NCI-H345 treated with DMSO at 0.1 percent for 48 hours (cell line): ENCODE data around the gene CYP27C1.
"Not testable (repeated sequence)": the region's sequence is repeated elsewhere in the genome, so short reads cannot be mapped to it uniquely, and the experiment has no call there.

ENCODE experiments used
- DNase-seq: peaks from one replicate; lab custom pipeline; 2025; ENCODE audit not compliant: unreplicated experiment; lab: John Stamatoyannopoulos, UW

The CYP27C1 gene

DNA sequence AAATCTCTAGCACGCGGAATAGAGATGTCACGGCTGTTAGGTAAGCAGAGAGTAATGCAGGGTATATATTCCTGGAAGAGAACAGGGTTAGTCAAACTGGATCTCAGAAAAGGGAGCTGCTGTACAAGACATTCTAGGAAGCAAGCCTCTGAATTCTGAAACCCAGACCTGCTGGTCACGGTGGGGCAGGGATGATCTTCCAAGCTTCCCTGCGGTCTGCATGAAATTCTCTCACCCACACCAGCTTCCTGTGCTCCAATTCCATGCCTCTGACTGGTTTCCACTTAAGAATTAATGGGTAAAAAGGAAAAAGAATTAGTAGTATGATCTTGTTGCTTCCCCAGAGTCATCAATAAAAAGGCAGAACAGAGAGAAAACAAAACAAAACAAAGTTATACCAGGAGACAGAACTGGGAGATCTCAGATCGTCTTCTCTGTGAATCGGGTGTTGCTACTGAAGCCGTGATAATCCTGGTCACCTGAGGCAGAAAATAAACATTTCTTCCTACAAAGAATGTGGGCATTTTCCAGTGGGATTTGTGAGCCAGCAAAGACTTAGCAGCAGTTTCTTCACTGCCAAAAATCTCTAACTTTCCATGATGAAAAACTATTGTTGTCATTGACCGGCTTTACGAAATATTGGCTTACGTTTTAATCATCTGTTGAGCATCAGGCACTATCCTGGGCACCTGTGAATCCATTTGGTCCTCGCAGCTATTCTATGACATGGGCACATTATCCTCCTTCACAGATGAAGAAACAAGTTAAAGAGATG is 5.3 kb upstream of the CYP27C1 start:
- DNase-seq = no peak

- not testable (repeated sequence) for DNase-seq
These were observed 4.0 kb upstream of the CYP27C1 start for GRCh38 chr2:127224135-127224534.

GRCh38 chr2:127220768-127221527 is 849 bp upstream of the CYP27C1 start:
- no peak for DNase-seq

DNA sequence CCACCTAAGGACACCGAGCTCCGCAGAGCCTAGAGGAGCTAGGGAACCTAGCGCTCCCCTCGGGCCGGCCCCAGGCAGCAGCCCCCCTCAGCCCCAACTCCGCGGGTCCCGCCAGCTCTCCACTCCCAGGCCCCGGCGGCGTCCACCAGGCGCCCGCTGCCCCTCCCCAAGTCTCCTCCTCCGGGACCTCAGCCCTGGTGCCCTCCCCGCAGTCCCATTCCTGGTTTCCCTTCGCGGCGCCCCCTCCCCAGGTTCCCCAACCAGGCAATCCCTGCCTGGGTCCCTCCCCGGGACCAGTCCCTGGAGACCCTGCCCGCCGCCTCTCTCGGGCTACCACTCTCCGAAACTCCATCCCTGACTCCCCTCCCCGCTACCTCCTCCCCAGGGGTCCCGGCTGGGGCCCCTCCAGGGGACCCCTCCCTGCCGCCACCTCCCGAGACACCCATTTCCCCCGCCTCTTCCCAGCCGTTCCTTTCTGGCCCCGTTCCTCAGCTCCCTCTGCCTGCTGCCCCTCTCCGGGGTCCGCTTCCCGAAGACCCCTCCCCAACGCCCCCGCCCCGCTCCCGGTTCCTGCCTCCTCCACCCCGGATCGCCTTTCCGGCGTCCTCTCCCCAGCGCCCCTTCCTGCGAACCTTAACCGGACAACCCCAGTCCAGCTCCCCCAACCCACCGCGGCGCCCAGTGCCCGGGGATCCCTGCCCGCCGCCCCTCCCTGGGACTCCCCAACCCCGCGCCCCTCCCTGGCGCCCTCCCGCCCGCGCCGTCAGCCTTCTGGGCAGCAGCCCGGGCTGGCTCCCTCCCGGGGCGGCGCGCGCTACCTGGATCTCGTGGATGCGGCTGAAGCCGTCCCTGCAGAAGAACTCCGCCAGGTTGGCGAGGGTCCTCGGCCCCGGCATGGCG is 678 bp downstream of the CYP27C1 start:
- no peak for DNase-seq

GRCh38 chr2:127218812-127219170 is 1.3 kb downstream of the CYP27C1 start:
- DNase-seq = no peak

DNA sequence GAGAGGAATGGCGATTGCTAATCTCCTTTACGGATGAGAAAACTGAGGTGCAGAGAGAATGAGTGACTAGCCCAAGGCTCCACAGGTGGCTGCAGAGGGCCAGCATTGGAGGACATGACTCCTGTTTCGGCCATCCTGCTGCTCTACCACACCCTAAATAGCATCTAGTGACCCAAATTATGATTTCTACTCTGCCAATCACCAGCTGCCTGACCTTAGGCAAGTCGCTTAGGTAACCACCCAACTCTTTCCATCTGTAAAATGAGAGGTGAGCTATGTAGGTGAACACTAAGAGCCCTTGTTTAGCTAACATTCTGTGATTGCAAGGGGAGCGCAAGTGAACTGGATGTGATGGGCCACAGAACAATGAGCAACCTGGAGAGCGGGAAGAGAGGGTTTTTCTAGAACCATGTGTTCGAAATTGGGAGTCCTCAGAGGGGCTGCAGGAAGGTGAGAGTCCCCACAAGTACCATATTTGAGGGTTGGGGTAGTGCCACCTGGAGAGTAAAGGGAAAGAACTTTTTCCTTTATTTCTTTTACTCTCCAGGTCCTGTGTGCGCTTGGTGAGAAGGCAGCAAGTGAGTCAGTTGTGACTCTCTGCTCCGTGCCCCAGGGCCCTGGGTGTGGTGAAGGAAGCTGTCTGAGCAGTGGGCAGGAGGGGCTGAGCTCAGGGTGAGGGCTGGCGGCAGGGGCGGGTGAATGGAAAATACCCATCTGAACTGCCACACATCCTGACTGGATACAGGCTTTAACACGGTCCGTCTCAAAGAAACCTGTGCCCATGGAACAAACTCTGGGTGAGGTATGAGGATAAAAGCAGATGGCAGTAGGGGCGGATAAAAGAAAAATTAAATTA is 2.4 kb downstream of the CYP27C1 start:
- no peak for DNase-seq

DNA sequence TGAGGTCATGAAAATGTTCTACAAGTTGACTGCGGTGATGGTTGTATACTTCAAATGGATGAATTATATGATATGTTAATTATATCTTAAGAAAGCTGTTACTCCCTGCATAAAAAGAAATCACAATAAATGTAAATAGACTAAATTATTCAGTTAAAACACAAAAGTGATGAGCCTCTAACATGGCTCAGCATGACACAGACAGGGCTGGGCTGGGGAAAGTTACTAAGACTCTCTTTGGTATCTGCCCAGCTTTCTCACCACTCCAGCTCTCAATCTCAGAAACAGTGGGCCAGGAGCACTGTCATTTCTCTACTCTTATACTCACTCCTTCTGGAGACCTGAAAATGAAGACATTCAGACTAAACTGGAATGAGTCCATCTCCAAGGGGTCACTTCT is 3.5 kb downstream of the CYP27C1 start:
- no peak for DNase-seq

- no peak for DNase-seq
These were observed 4.0 kb downstream of the CYP27C1 start for GRCh38 chr2:127216095-127216494.

DNA sequence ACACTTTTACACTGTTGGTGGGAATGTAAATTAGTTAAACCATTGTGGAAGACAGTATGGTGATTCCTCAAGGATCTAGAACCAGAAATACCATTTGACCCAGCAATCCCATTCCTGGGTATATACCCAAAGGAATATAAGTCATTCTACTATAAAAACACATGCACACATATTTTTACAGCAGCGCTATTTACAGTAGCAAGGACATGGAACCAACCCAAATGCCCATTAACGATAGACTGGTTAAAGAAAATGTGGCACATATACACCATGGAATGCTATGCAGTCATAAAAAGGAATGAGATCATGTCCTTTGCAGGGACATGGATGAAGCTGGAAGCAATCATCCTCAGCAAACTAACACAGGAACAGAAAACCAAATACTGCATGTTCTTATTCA is 5.9 kb downstream of the CYP27C1 start:
- DNase-seq = not testable (repeated sequence)

DNA sequence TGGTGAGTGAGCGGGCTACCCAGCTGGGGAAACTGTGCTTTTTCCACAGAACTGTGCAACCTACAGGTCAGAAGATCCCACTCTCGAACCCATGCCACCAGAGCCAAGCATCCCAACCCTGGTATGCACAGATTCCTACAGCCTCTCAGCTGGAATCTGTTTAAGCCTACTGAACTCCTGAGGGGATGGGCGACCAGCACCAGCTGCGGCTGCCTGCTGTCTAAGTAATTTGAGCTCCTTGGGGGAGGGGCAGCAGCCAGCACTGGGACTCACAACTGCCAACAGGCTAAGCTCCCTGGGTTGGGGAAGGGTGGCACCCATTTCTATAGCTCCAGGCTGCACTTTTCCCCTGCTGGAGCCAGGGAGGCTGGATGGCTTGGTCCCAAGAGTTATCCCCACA is 11.8 kb downstream of the CYP27C1 start:
- DNase-seq = peak; percentile 71

DNA sequence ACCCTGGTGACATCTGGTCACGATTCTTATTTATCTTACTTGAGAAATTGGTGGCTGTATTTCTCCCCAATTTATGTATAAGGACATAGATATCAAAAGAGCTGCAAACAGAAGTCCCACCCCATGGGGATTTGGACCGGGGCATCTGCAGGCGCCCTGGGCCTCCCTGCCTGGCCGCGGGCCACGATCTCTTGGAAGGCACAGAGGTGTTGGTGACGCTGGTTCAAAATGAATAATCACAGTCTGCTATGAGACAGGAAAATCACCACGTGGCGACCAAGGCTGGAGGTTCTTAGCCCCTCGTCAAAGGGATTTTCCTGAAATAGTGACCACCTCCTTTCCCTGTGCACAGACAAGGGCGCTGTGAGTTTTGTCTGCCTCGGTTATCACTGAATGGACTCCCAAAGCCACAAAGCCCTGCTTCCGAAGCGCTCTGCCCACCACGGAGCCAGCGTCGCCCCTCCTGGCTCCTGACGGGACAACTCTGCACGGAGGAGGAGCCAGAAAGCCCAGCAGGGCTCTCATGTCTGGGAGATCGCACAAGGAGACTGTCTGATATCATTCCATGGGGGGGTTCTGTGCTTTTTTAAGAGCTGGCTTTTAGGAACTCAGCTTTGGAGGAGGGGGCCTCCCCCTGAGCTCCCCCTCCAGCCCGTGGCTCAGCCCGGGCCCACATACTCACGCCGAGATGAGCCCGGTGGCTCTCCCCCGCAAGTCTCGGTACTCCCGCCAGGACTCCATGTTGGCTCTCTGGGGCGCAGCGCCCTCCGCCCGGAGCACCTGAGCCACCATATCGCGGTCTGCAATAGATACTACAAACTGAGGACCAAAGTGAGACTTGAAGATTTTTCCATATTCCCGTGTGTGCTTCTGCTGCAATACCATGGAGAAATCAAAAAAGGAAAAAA is 14.6 kb downstream of the CYP27C1 start:
- no peak for DNase-seq

DNA sequence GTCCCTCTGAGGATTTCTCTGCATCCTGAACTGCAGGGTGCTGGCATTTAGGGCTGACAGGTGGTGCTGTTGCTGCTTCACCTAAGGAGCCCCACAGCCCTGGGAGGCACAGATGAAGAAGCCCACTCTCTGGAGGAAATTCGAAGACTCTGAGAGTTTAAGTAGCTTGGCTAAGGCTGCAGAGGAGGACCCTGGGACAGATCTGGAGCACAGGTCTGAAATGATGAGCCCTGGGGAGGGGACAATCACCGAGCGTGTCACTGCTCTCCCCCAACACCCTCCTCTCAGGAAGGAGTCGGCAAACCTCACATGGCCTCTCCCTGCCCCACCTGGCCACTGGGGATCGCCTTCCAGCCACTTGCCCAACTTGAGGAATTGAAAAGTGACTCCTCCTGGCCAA is 18.6 kb downstream of the CYP27C1 start:
- no peak for DNase-seq

GRCh38 chr2:127200962-127201361 is 19.1 kb downstream of the CYP27C1 start:
- DNase-seq = no peak

- no peak for DNase-seq
These were observed 20.9 kb downstream of the CYP27C1 start for GRCh38 chr2:127199223-127199622.

DNA sequence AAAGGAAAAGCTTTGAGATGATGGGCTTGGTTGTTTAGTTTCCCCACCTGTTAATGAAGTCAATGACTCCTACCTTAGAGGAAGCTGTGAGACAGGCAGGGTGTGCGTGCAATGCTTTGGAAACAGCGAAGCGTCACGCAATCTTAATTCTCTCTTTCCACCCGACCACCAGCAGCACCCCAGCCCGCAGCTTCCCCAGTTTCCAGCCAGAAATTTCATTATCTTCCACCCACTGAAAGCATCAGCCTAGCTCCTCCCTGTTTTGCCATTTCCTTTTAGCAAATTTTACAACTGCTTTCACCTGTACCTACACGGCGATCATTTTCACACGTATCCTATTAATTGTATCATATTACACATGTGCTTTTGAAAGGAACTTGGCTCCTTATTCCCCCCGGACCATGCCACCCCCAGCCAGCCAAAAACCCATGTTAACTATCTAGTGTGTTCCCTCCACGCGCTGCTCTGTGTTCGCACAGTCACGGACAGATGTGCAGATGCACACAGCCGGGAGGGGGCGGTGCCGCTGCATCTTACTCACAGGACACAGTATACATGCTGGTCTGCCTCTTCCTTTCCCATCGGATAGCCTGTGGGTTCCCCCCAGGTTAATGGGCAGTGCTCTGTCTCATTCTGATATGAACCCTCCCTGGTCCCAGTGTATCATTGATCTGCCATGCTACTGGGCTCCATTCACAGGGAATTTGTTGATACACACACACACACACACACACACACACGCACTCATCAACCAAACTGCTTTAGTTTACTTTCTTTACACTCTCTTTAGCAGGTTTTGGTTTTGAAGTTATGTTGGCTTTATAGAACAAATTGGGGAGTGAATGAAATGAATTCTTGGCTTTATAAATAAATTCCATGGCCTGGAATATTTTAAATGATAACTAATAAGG is 22.4 kb downstream of the CYP27C1 start:
- DNase-seq = peak; percentile 60

- peak; percentile 54 for DNase-seq
These were observed 23.1 kb downstream of the CYP27C1 start for GRCh38 chr2:127196998-127197397.

DNA sequence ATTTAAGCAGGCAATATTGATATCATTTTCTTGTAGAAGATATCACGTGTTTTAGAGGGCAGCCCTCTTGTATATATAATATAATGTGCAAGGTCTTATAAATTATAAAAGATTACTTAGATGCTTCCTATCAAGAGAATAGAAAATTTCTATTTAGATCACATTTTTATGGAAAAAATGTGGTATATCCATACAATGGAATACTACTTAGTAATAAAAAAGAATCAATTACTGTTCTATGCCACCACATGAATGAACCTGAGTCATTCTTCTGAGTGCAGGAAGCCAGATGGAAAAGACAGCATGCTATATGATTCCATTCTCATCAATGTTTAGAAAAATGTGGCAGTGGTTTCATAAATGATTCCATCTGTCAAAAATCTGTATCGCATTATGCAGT is 23.6 kb downstream of the CYP27C1 start:
- DNase-seq = no peak
